ENCODE data around the gene NXPH3.

Gene NXPH3

GRCh38 chr17:49592263-49592662, 16.6 kb downstream of the NXPH3 start:
- DNase-seq (ENCODE audit: low read depth in 3 of 3), result no peak

GRCh38 chr17:49595328-49595727, 19.7 kb downstream of the NXPH3 start:
- no peak for DNase-seq (ENCODE audit: low read depth in 3 of 3)

DNA sequence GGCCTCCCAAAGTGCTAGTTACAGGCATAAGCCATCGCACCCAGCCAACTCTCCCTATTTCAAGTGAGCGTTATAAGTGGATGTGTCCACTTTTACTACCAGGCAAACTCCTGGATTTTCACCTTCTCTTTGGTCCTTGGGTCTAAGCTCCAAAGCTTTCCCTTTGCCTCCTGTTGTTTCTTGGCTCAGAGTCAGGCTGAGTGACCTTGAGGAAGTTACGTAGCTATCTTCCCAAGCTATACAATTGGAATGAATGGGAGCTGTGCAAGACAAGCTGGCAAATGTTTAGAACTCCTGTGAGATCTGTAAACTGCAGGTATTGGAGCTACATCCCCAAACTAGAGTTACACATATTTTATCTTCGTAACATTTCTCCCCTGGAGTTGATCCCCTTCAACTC, 20.3 kb downstream of the NXPH3 start:
- no peak for DNase-seq (ENCODE audit: low read depth in 3 of 3)

- DNase-seq (ENCODE audit: low read depth in 3 of 3), result no peak
These were observed 21.1 kb downstream of the NXPH3 start for GRCh38 chr17:49596613-49597244.

DNA sequence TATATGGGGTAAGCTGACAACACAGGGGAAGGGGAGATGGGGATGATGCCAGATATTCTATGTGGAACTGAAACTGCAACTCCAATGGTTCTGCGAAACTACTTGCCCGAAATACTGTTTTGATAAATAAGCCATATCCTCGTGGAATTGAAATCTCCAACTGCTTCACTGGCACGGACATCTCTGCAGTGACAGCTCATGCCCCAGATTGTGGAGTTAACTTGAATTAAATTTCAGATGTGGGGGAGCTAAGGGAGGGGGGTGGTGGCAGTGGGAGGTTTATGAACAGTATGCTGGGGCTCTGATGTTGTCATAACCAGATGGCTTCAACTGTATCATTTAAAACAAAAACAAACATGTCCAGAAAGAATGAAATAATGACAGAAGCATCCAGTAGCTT, 21.8 kb downstream of the NXPH3 start:
- no peak for DNase-seq (ENCODE audit: low read depth in 3 of 3)

DNA sequence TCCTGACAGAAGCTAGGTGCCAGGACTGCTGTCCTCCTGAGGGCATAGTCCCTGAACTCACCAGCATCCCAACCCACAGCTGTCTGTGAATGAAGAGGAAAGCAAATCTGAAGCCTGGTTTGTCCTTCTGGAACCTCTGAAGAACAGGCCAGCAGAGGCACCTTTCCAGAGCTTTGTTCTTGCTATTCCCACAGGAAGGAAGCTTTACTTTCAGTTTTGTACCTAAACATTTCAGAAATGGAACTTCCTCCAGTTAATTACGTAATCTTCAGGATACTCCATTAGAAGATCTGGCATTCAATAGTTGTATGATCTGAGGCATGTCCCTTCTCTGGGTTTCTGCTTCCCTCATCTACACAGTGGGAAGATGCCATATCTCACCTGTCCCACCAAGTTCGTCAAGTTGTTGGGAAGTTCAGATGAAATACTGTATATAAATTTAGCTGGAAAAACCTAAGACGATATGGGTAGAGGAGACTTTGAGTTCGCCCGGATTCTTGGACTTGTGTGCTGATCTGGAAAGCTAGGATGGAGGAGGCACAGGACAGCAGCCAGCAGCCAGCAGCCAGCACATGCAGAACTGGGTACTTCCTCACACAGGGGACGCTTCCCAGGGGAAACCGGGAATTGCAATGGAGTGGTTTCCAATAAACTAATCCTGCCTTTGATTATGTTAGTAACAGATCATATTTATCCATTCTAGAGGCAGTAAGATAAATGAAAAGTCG, 22.4 kb downstream of the NXPH3 start:
- no peak for DNase-seq (ENCODE audit: low read depth in 3 of 3)

GRCh38 chr17:49598918-49599317, 23.2 kb downstream of the NXPH3 start:
- DNase-seq (ENCODE audit: low read depth in 3 of 3), result no peak

GRCh38 chr17:49600949-49601348, 25.3 kb downstream of the NXPH3 start:
- DNase-seq (ENCODE audit: low read depth in 3 of 3), result no peak

DNA sequence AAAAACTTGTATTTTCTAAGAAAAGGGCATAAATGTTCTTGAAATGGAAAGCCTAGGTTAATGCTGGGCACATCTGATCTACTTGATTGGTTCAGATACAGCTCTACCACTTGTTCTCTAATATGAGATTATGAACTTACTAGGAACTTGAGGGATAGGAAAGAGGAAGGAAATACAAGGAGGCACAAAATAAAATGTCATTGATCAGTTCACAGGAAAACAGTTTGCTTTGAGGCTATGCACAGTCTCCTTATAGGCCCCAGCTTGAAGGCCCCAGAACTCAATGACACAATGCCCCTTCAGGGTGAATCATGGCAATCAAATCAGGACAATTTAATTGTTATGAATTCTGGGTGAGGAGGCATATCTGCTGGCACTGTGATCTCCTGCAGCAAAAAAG, 27.1 kb downstream of the NXPH3 start:
- DNase-seq (ENCODE audit: low read depth in 3 of 3), result no peak

DNA sequence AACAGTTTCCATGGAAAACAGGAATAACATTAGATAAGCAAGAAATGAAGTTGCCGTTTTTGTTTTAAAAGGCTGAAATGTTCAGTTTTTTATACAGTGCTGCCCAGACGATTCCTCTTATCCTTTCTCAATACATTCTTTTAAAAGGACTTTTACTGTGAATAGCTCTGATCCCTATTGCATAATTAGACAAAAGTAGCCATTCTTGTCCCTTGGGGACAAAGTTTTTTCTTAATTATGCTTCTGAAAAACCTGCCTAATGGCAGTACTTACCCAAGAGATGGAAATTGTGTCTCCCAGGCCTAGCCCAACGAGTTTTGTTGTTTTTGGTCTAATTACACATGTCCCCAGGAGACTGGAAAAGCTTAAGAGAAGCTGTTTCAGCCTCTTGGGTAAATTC, 27.6 kb downstream of the NXPH3 start:
- DNase-seq (ENCODE audit: low read depth in 3 of 3), result no peak

- DNase-seq (ENCODE audit: low read depth in 3 of 3), result no peak
These were observed 28.0 kb downstream of the NXPH3 start for GRCh38 chr17:49603720-49604119.

DNA sequence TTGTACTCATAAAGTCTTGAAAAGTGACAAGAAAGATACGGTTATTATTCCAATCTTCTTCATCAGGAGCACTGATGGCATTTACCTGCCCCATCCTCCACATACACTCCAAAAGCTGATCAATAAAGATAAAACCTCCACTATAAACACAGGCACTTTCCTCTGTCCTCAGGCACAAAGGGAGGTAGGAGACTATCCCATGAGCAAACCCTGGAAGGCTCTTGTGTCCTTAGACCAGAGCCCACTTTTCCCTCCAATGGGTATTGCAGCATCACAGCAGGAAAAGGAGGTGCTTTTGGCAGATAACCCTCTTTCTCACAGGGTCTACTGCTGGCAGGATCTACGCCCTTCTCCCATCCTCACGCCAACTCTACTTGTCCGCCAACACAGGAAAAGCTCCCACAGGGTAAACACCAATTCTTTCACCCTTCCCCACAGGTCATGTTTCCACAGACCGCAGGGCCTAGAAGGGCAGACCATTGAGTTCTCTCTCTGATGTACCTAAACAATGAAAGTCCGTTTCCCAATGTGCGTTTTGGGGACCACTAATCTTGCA, 28.7 kb downstream of the NXPH3 start:
- no peak for DNase-seq (ENCODE audit: low read depth in 3 of 3)

DNA sequence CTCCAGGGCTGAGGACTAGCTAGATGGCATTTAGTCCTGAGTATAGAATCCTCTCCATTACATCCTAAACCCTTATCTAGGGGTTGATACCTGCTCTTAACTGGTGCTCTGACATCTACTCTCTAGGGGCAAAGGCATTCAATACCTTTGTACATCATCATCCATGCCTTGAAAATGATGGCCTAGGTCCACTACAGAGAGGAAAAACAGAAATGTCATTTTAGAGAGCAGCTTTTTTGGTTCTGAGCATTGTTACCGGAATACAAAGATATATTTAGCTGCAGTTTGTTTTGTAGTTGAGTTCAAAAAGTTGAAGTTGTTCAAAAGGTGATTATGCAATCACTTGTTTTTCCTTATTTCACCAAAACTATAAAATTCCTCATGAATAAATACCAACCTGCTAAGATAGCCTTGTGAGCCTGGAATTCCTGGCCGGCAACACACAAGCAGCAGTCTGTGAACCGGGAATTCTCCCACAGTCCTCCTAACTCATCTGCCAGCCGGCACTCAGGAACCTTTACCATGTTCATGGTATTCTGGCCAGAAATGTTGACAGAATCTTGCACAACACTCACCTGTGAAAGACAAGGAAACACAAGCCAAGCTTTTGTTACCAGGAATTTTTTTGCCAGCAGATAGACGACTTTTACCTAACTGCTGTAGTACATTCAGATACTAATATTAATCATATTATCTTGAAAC, 35.4 kb downstream of the NXPH3 start:
- DNase-seq (ENCODE audit: low read depth in 3 of 3), result no peak

- no peak for DNase-seq (ENCODE audit: low read depth in 3 of 3)
These were observed 37.1 kb downstream of the NXPH3 start for GRCh38 chr17:49612726-49613125.

DNA sequence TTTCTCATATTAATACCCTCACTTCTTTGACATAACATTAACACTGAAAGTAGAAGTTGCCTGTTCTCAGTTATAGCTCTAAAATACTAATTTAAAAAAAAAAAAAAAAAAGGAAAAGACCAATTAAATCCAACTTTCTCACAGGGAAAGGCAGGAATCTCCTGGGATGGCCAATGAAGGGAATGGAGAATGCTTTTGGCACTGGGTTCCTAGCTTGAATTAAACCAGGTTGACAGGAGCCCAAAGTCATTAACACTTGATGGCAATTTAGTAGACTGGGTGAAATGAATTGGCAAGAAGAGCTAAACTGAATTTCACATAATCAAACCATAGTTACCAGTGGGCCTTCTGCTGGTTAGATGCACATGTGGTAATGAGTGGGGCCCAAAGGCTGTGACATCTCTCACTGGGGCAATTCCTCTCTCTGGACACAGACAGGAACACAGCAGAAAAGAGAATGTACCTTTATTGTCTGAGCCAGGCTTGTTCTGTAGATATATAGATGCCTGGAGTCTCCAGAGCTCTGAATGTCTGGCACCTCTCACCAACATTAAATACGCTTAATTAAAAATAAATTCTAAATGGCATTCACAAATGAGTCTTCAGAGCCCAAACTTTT, 37.6 kb downstream of the NXPH3 start:
- no peak for DNase-seq (ENCODE audit: low read depth in 3 of 3)

DNA sequence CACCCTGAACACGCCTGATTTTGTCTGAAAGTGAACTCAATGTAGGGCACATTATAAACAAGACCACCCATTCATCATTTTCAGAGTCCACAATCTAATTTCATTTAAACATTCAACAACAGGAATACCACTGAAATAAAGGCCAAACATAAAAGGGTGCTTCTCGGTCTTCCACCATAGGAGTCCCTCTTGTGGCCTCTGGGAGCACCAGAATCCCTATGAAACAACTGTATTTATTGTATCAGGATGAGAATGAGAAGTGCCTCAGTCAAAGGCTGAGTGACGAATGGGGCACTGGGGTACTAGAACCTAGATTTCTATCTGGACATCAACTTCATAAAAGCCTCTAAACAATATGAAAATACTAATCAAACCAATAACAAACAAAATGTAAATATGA, 40.4 kb downstream of the NXPH3 start:
- DNase-seq (ENCODE audit: low read depth in 3 of 3), result no peak

DNA sequence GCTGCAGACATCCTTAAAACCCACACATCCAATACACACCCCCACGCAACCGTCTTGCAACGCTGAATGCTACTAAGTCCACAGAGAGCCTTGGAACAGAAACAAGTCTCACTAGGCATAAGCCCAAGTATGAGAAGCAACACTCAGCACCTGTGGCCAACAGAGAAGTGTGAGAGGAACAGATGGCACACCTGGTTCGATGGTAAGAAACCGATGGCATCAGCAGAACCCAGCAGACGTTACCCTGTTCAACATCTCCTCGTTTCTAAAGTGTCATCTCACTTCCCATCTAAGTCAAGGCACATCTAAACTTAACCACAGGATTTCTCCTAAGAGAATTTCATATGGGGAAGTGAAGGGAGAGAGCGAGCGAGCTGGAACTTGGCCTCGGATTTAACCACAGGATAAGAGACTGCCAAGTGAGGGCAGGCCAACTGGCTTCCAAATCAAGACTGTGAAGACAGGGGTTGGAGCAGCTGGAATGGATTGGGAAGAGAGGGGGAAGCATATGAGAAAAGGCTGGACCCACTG, 41.0 kb downstream of the NXPH3 start:
- DNase-seq (ENCODE audit: low read depth in 3 of 3), result no peak

DNA sequence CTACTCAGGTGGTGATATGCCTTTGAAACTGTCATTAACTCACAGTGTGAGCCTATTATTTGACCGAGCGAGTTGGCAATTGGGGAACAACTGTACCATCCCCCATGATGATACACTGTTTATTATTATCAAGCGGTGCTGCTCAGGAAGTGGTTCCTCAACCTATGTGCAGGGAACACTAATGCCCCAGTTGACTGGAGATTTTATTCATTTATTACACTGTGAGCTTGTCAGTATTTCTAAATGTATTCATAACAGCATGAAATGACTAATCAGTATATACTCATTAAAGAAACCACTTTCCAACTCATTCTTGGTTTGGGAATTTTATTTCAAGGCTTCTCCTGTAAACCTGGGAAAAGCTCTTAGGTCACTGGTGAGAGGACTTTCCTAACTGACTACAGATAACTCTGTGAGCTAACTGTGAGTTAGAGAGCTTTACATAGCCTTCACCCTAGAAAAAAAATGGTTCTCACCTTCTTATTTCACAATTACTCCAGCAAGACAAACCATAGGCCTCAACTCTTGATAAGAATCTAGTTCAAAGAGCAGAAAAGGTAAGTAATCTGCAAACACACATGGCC, 42.4 kb downstream of the NXPH3 start:
- no peak for DNase-seq (ENCODE audit: low read depth in 3 of 3)

DNA sequence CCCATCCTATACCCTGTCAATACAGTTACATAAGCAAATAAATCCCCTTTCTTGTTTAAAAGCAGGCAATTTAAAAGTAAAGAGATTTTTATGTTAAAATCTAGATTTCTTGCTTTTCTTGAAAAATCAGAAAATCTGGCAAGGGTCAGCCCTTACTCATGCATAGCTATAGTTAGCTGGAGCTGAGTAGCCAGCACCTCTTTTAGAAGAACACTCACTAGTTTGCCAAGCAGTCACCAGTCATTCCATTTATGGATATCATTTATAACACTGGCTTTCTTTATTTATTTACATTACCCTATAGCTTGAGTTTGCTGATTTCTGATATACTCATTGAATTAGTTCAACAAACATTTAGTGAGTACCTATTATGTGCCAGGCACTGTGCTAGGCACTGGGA, 45.7 kb downstream of the NXPH3 start:
- no peak for DNase-seq (ENCODE audit: low read depth in 3 of 3)

DNA sequence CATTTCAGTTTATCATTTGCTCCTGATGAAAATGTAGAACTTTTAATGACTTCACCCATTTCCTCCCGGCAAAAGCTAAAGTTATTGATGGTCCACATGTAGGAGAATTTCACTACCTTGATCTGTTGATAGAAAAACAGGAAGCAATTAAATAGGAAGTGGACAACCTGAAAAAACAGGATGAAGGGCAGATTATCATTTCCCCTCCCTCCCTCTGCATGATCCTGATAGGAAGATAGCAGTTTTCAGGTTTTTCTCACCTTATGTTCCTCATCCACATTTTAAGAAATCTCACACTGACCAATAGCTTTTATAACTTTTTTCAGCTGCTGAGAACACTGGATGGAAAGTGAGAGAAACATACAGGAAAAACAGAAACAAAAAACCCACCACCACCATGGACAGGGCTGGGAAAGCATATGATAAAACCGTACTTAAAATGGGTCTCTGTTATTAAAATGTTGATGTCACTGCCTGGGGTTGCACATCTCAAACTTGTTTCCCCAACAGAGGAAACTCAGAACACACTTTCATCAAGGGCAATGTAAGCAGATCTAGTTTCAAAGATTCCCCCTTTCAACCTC, 46.4 kb downstream of the NXPH3 start:
- no peak for DNase-seq (ENCODE audit: low read depth in 3 of 3)

GRCh38 chr17:49624896-49625295, 49.2 kb downstream of the NXPH3 start:
- DNase-seq (ENCODE audit: low read depth in 3 of 3), result no peak

Measured in stimulated activated CD4-positive, alpha-beta T cell treated with anti-CD3 and anti-CD28 coated beads, TNF-alpha, amount 100 ng/mL, for 24 hours (primary cell).